ENCODE measurements around the gene SLFN11. TPM values are rescaled to one million over a fixed set of nuclear protein-coding genes. Genes with fewer than 3 reads are reported as not detected.

Gene SLFN11
- total RNA-seq, 4 donors from 2014 or later = 1.4 to 12.4 (median 10.1) TPM

DNA sequence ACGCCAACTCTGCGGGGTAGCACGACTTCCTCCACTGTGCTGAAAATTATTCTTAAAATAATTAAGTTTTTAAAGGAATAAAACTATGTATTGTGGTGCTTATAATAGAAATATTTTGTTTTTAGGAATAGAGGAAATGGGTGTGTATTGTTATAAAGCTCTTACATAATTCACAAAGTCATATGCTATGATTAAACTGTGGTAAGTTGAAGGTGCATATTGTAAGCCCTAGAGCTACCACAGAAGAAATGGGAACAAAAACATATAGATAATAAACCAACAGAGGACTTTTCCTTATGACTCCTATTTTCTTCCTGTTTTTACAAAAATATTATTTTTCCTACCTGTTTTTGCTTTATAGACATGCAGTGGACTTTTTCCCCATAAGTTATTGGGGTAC, 4.3 kb upstream of the SLFN11 start:
- Histone ChIP-seq H3K4me3 (no peak overlapping the region), H3K27me3 (peaks cover 0 to 8% (median 0%) of the 10 kb centered on the region in 4 donors), H3K27ac (peak overlapping the region in 1 of 4 donors; percentile 10), H3K36me3 (no peaks in the 10 kb centered on the region), H3K9me3 (no peaks in the 10 kb centered on the region), H3K4me1 (peaks cover 0 to 36% (median 11%) of the 10 kb centered on the region in 3 donors)
- TF ChIP-seq, protein P1, sequence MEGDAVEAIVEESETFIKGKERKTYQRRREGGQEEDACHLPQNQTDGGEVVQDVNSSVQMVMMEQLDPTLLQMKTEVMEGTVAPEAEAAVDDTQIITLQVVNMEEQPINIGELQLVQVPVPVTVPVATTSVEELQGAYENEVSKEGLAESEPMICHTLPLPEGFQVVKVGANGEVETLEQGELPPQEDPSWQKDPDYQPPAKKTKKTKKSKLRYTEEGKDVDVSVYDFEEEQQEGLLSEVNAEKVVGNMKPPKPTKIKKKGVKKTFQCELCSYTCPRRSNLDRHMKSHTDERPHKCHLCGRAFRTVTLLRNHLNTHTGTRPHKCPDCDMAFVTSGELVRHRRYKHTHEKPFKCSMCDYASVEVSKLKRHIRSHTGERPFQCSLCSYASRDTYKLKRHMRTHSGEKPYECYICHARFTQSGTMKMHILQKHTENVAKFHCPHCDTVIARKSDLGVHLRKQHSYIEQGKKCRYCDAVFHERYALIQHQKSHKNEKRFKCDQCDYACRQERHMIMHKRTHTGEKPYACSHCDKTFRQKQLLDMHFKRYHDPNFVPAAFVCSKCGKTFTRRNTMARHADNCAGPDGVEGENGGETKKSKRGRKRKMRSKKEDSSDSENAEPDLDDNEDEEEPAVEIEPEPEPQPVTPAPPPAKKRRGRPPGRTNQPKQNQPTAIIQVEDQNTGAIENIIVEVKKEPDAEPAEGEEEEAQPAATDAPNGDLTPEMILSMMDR (IDR thresholded peaks at IDR 0.05) = no peak
- TF ChIP-seq POLR2A (IDR thresholded peaks at IDR 0.05) = no peak
- intact Hi-C loops (cut with DNase I) = no loop called here
- DNase-seq = no peak
- 75 to 86% methylated on average over 3 of the region's 3 CpGs for WGBS, 2 donors

- Histone ChIP-seq H3K27ac (peak overlapping the region in 1 of 4 donors; percentile 10), H3K27me3 (peaks cover 0 to 9% (median 0%) of the 10 kb centered on the region in 4 donors), H3K4me3 (no peak overlapping the region), H3K9me3 (no peaks in the 10 kb centered on the region), H3K4me1 (peaks cover 0 to 42% (median 11%) of the 10 kb centered on the region in 3 donors), H3K36me3 (no peaks in the 10 kb centered on the region)
- 58 to 70% methylated on average over 2 of the region's 2 CpGs for WGBS, 2 donors
- intact Hi-C loops (cut with DNase I) = no loop called here
- no peak for DNase-seq
- TF ChIP-seq POLR2A (IDR thresholded peaks at IDR 0.05) = no peak
- TF ChIP-seq, protein P1 (IDR thresholded peaks at IDR 0.05) = no peak
These were observed 3.6 kb upstream of the SLFN11 start for GRCh38 chr17:35377068-35377467.

- Histone ChIP-seq H3K36me3 (no peaks in the 10 kb centered on the region), H3K4me3 (no peak overlapping the region), H3K27me3 (peaks cover 0 to 11% (median 0%) of the 10 kb centered on the region in 4 donors), H3K27ac (peak overlapping the region in 3 of 4 donors; percentile 37 to 61 (median 48)), H3K9me3 (no peaks in the 10 kb centered on the region), H3K4me1 (peaks cover 0 to 42% (median 11%) of the 10 kb centered on the region in 3 donors)
- TF ChIP-seq, protein P1 (IDR thresholded peaks at IDR 0.05) = no peak
- no peak for TF ChIP-seq POLR2A (IDR thresholded peaks at IDR 0.05)
- DNase-seq = no peak
- intact Hi-C loops (cut with DNase I) = no loop called here
- whole genome bisulfite sequencing, 2 donors = 21 to 32% methylated on average over 1 of the region's 1 CpG
These were observed 2.8 kb upstream of the SLFN11 start for GRCh38 chr17:35376245-35376644.

DNA sequence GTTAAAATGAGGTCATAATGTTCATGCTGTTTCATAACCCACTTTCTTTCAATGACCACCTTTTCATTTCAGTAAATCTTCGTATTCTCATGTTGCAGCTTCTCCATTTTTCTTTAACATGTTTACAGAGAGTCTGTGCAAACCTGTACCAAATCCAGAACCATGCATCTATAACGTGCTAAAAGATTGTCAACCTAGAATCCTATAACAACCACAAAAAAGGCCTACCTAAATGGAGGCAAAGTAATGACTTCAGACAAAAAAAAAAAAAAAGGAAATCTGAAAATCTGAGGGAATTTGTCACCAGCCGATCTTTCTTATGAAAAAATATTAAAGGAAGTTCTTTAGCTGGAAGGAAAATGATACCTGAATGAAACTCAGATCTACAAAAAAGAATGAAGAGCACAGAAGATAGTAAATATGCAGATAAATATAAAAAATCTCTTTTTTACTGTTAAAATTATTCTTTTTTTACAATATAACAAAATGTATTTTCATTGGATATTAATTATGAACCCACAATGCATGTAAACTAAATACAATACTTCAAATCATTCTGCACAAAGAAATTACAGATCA, 1.4 kb upstream of the SLFN11 start:
- H3K4me1 ChIP-seq = peaks cover 0 to 42% (median 11%) of the 10 kb centered on the region in 3 donors
- H3K9me3 ChIP-seq = no peaks in the 10 kb centered on the region
- peaks cover 0 to 16% (median 0%) of the 10 kb centered on the region in 4 donors for H3K27me3 ChIP-seq
- TF ChIP-seq POLR2A (IDR thresholded peaks at IDR 0.05) = no peak
- TF ChIP-seq, protein P1 (IDR thresholded peaks at IDR 0.05) = no peak
- peak overlapping the region; percentile 42 to 87 (median 64) for H3K4me3 ChIP-seq
- no peaks in the 10 kb centered on the region for H3K36me3 ChIP-seq
- peak overlapping the region; percentile 76 to 94 (median 90) for H3K27ac ChIP-seq
- 15% methylated on average over 3 of the region's 3 CpGs for WGBS, 2 donors
- DNase-seq = no peak
- intact Hi-C loops (cut with DNase I) = no loop called here

GRCh38 chr17:35373984-35374765, 754 bp upstream of the SLFN11 start:
- H3K4me3 ChIP-seq = peak overlapping the region; percentile 42 to 87 (median 64)
- peak overlapping the region; percentile 76 to 94 (median 90) for H3K27ac ChIP-seq
- no peaks in the 10 kb centered on the region for H3K36me3 ChIP-seq
- intact Hi-C loops (cut with DNase I) = no loop called here
- H3K27me3 ChIP-seq = peaks cover 0 to 16% (median 0%) of the 10 kb centered on the region in 4 donors
- peaks cover 0 to 42% (median 11%) of the 10 kb centered on the region in 3 donors for H3K4me1 ChIP-seq
- DNase-seq = no peak
- TF ChIP-seq, protein P1 (IDR thresholded peaks at IDR 0.05) = no peak
- TF ChIP-seq POLR2A (IDR thresholded peaks at IDR 0.05) = peak in 1 of 4 donors; percentile 18
- WGBS, 2 donors = 1 to 3% methylated on average over 13 to 14 of the region's 47 CpGs
- H3K9me3 ChIP-seq = no peaks in the 10 kb centered on the region
